Trophoblast cell (in vitro differentiated cells and primary cell): Measurements from ENCODE around the gene DAZAP1.
"Not testable (repeated sequence)": the region's sequence is repeated elsewhere in the genome, so short reads cannot be mapped to it uniquely, and the experiment has no call there.

Source experiments
- DNase-seq, 2 donors: peaks; one replicate each; pipeline ENCODE4 v3.0.0-alpha.2; 2016
- H2AFZ ChIP-seq: 2 replicates; pipeline ENCODE4 v1.6.1; 2013; ENCODE audit warnings: low read length, moderate library complexity, mild to moderate bottlenecking; ENCODE audit not compliant: insufficient read depth, poor library complexity
- H2AK5ac ChIP-seq: 2 replicates; pipeline ENCODE4 v1.6.1; 2013; ENCODE audit warnings: mild to moderate bottlenecking, low read length
- H2BK120ac ChIP-seq: 2 replicates; pipeline ENCODE4 v1.6.1; 2013; ENCODE audit warnings: low read length, mild to moderate bottlenecking, moderate library complexity; ENCODE audit not compliant: insufficient read depth, poor library complexity
- H2BK12ac ChIP-seq: 2 replicates; pipeline ENCODE4 v1.6.1; 2013; ENCODE audit warnings: mild to moderate bottlenecking, low read length, moderate library complexity
- H2BK5ac ChIP-seq: 2 replicates; pipeline ENCODE4 v1.6.1; 2013; ENCODE audit warnings: low read length, low read depth, moderate library complexity, mild to moderate bottlenecking; ENCODE audit not compliant: poor library complexity
- H3K14ac ChIP-seq: 2 replicates; pipeline ENCODE4 v1.6.1; 2013; ENCODE audit warnings: mild to moderate bottlenecking, low read length
- H3K18ac ChIP-seq: 2 replicates; pipeline ENCODE4 v1.6.1; 2013; ENCODE audit warnings: mild to moderate bottlenecking, low read length
- H3K23ac ChIP-seq: 2 replicates; pipeline ENCODE4 v1.6.1; 2013; ENCODE audit warnings: low read length
- H3K27ac ChIP-seq: 2 replicates; pipeline ENCODE4 v1.5.1; 2013; ENCODE audit warnings: low read depth, mild to moderate bottlenecking, inconsistent platforms, low read length, moderate library complexity
- H3K27me3 ChIP-seq: 2 replicates; pipeline ENCODE4 v1.6.1; 2013; ENCODE audit warnings: inconsistent platforms, mild to moderate bottlenecking, low read length, moderate library complexity; ENCODE audit not compliant: insufficient read depth
- H3K36me3 ChIP-seq, 2 experiments: 1 replicate in 1 of 2; 2 replicates in 1 of 2; pipeline ENCODE4 v1.6.1; 2013; ENCODE audit warnings: low read length in 2 of 2, mild to moderate bottlenecking in 2 of 2, moderate library complexity in 1 of 2; ENCODE audit not compliant: insufficient read depth in 2 of 2, control insufficient read depth in 1 of 2
- H3K4ac ChIP-seq: 2 replicates; pipeline ENCODE4 v1.6.1; 2013; ENCODE audit warnings: low read depth, mild to moderate bottlenecking, low read length, moderate library complexity
- H3K4me1 ChIP-seq, 2 experiments: 1 replicate in 1 of 2; 2 replicates in 1 of 2; pipeline ENCODE4 v1.6.1; 2013; ENCODE audit warnings: low read length in 2 of 2, mild to moderate bottlenecking in 2 of 2, moderate library complexity in 1 of 2; ENCODE audit not compliant: insufficient read depth in 2 of 2, control insufficient read depth in 1 of 2
- H3K4me2 ChIP-seq: 2 replicates; pipeline ENCODE4 v1.6.1; 2013; ENCODE audit warnings: inconsistent platforms, mild to moderate bottlenecking, low read length, moderate library complexity
- H3K4me3 ChIP-seq: 2 replicates; pipeline ENCODE4 v1.5.1; 2013; ENCODE audit warnings: mild to moderate bottlenecking, low read depth, low read length, inconsistent platforms
- H3K79me1 ChIP-seq: one replicate; pipeline ENCODE4 v1.6.1; 2013; ENCODE audit warnings: low read length
- H3K79me2 ChIP-seq: 2 replicates; pipeline ENCODE4 v1.6.1; 2013; ENCODE audit warnings: low read length, mild to moderate bottlenecking; ENCODE audit not compliant: control insufficient read depth, insufficient read depth, poor library complexity
- H3K9ac ChIP-seq: 2 replicates; pipeline ENCODE4 v1.6.1; 2013; ENCODE audit warnings: mild to moderate bottlenecking, low read length
- H3K9me3 ChIP-seq: 2 replicates; pipeline ENCODE4 v1.6.1; 2013; ENCODE audit warnings: low read depth, mild to moderate bottlenecking, control low read depth, inconsistent platforms, low read length; ENCODE audit not compliant: insufficient read depth
- H4K12ac ChIP-seq: 2 replicates; pipeline ENCODE4 v1.6.1; 2013; ENCODE audit warnings: low read depth, mild to moderate bottlenecking, low read length, moderate library complexity
- H4K8ac ChIP-seq: 2 replicates; pipeline ENCODE4 v1.6.1; 2013; ENCODE audit warnings: low read depth, mild to moderate bottlenecking, low read length, moderate library complexity
- H4K91ac ChIP-seq: one replicate; pipeline ENCODE4 v1.6.1; 2013; ENCODE audit warnings: low read depth, mild to moderate bottlenecking, low read length, moderate library complexity
- WGBS: extraction: QIAGEN DNeasy Blood & Tissue Kit; methylation state at CpG from one replicate; pipeline ENCODE4 v1.1.7; 2013; ENCODE audit warnings: missing lambda C conversion rate; ENCODE audit not compliant: insufficient read length, insufficient coverage; ENCODE audit errors: extremely low coverage; 5-methylcytosine and 5-hydroxymethylcytosine counted together

The DAZAP1 gene

DNA sequence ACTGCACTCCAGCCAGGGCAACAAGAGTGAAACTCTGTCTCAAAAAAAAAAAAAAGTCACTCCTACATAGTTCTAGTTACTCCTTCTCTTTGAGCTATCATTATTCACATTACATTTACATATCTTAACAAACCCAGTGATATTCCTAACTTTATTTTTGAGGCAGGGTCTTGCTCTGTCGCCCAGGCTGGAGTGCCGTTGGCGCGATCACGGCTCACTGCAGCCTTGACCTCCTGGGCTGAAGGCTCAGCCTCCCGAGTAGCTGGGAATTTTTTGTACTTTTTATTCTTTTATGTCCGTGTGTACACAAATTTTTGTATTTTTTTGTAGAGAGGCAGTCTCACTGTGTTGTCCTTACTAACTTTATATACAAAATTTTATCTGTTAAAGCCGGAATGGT lies 30.2 kb downstream of the DAZAP1 start:
- H2BK120ac ChIP-seq, result no peak overlapping the region
- H3K9ac ChIP-seq, result no peak overlapping the region
- WGBS, result no CpG with 5 or more reads among the region's 8 CpGs
- no peak overlapping the region for H3K4ac ChIP-seq
- H4K91ac ChIP-seq, result no peak overlapping the region
- H3K36me3 ChIP-seq, result peaks cover 58 to 60% of the 10 kb centered on the region in 2 experiments
- H2AK5ac ChIP-seq, result no peak overlapping the region
- no peak overlapping the region for H2AFZ ChIP-seq
- H3K23ac ChIP-seq, result no peak overlapping the region
- DNase-seq, result no peak
- no peak overlapping the region for H2BK5ac ChIP-seq
- H4K8ac ChIP-seq, result no peak overlapping the region
- H3K9me3 ChIP-seq, result no peaks in the 10 kb centered on the region
- no peak overlapping the region for H3K4me2 ChIP-seq
- no peak overlapping the region for H3K18ac ChIP-seq
- peaks cover 14% of the 10 kb centered on the region for H3K79me2 ChIP-seq
- H3K27ac ChIP-seq, result no peak overlapping the region
- H3K4me1 ChIP-seq, result peaks cover 6 to 9% of the 10 kb centered on the region in 2 experiments
- no peaks in the 10 kb centered on the region for H3K27me3 ChIP-seq
- H4K12ac ChIP-seq, result no peak overlapping the region
- H3K79me1 ChIP-seq, result peaks cover 6% of the 10 kb centered on the region
- no peak overlapping the region for H3K14ac ChIP-seq
- no peak overlapping the region for H2BK12ac ChIP-seq
- no peak overlapping the region for H3K4me3 ChIP-seq

DNA sequence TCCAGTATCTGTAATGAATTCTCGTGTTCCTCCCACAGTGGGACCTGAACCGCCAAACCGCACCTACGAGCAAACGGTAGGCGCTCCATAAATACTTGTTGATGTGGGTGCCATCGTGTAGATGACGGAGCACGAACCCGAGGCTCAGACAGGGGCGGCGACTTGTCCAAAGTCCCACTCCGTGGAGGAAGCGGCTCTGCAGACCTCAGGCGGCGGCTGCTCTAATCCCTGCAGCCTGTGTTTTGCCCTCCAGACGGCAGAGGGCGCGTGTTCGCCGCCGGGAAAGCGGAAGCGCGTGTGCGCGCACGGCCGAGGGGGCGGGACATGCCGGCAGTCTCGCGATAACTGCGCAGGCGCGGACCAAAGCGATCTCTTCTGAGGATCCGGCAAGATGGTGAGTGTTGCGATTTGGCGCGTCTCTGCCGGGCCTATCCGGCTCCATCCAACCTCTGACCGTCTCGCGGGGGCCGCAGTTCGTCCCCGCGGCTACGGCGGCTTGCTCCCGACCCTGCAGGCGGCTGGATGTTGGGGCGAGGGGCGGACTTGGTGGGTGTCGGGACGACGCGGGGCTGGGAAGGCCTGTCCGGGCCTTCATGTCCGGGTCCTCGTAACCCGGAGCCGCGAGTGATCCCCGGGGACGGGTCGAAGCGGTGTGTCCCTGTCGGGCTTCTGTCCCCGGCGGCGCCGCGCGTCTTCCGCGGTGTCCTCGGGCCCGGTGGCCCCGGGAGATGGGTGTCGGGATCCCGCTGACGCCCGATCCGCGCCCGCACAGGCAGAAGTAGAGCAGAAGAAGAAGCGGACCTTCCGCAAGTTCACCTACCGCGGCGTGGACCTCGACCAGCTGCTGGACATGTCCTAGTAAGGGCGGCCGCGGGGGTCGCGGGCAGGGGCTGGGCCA lies 30.9 kb downstream of the DAZAP1 start, which contains the start of gene RPS15:
Gene RPS15, plus strand, starts transcription at position 362 of the 898 bp plus-strand sequence. Its CDS starts 30 bp downstream, at position 392.
- H3K4me2 ChIP-seq, result peak within 1 kb of the TSS; percentile 59
- peak within 1 kb of the TSS; percentile 100 for H3K18ac ChIP-seq
- H3K27ac ChIP-seq, result peak within 1 kb of the TSS; percentile 65
- peaks cover 6 to 9% of the 10 kb centered on the region in 2 experiments for H3K4me1 ChIP-seq
- peak within 1 kb of the TSS; percentile 97 for H4K8ac ChIP-seq
- H2AFZ ChIP-seq, result peak within 1 kb of the TSS; percentile 85
- peaks cover 54 to 57% of the 10 kb centered on the region in 2 experiments for H3K36me3 ChIP-seq
- peak within 1 kb of the TSS; percentile 94 for H4K91ac ChIP-seq
- H3K79me2 ChIP-seq, result peaks cover 14% of the 10 kb centered on the region
- H2AK5ac ChIP-seq, result peak within 1 kb of the TSS; percentile 65
- H3K4me3 ChIP-seq, result peak within 1 kb of the TSS; percentile 97
- DNase-seq, result peak; percentile 94 to 99
- H3K79me1 ChIP-seq, result peaks cover 6% of the 10 kb centered on the region
- peak within 1 kb of the TSS; percentile 99 for H3K9ac ChIP-seq
- H2BK12ac ChIP-seq, result peak within 1 kb of the TSS; percentile 20
- H4K12ac ChIP-seq, result peak within 1 kb of the TSS; percentile 94
- peak within 1 kb of the TSS; percentile 48 for H2BK120ac ChIP-seq
- no peak within 1 kb of the TSS for H3K23ac ChIP-seq
- no CpG with 5 or more reads among the region's 100 CpGs for WGBS
- peak within 1 kb of the TSS; percentile 99 for H3K4ac ChIP-seq
- peak within 1 kb of the TSS; percentile 93 for H3K14ac ChIP-seq
- peak within 1 kb of the TSS; percentile 96 for H2BK5ac ChIP-seq
- H3K27me3 ChIP-seq, result no peaks in the 10 kb centered on the region
- no peaks in the 10 kb centered on the region for H3K9me3 ChIP-seq

DNA sequence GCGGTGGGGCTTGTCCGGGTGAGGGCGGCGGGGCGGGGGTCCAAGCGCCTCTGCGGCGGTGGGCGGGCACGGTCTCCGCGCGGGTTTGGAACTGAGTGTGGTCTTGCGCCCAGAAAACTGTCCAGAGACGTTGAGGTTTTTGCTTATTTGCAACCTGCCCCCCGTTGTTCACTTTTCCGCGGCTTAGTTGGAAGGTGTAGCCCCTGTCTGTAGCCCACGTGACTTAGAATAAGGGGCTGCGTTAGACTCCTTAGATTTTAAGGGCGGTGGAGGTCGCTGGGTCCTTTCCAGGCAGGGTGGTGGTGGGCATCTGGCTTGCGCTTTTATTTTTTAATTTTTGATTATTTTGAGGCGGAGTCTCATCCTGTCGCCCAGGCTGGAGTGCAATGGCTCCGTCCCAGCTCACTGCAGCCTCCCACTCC lies 31.6 kb downstream of the DAZAP1 start:
- peaks cover 48 to 50% of the 10 kb centered on the region in 2 experiments for H3K36me3 ChIP-seq
- peak overlapping the region; percentile 65 for H2AK5ac ChIP-seq
- H3K79me2 ChIP-seq, result peaks cover 14% of the 10 kb centered on the region
- no peak overlapping the region for H3K18ac ChIP-seq
- H3K27ac ChIP-seq, result no peak overlapping the region
- H3K4me3 ChIP-seq, result peak overlapping the region; percentile 97
- H3K9me3 ChIP-seq, result no peaks in the 10 kb centered on the region
- no peak overlapping the region for H2BK120ac ChIP-seq
- no peak overlapping the region for H3K23ac ChIP-seq
- H3K27me3 ChIP-seq, result no peaks in the 10 kb centered on the region
- no peak overlapping the region for H2BK12ac ChIP-seq
- peak overlapping the region; percentile 94 for H4K91ac ChIP-seq
- H3K4me1 ChIP-seq, result peaks cover 6 to 9% of the 10 kb centered on the region in 2 experiments
- H4K12ac ChIP-seq, result no peak overlapping the region
- peaks cover 6% of the 10 kb centered on the region for H3K79me1 ChIP-seq
- DNase-seq, result no peak
- peak overlapping the region; percentile 97 for H4K8ac ChIP-seq
- H2BK5ac ChIP-seq, result peak overlapping the region; percentile 96
- no CpG with 5 or more reads among the region's 26 CpGs for WGBS
- peak overlapping the region; percentile 99 for H3K4ac ChIP-seq
- H3K9ac ChIP-seq, result peak overlapping the region; percentile 99
- peak overlapping the region; percentile 59 for H3K4me2 ChIP-seq
- H2AFZ ChIP-seq, result no peak overlapping the region
- peak overlapping the region; percentile 93 for H3K14ac ChIP-seq

DNA sequence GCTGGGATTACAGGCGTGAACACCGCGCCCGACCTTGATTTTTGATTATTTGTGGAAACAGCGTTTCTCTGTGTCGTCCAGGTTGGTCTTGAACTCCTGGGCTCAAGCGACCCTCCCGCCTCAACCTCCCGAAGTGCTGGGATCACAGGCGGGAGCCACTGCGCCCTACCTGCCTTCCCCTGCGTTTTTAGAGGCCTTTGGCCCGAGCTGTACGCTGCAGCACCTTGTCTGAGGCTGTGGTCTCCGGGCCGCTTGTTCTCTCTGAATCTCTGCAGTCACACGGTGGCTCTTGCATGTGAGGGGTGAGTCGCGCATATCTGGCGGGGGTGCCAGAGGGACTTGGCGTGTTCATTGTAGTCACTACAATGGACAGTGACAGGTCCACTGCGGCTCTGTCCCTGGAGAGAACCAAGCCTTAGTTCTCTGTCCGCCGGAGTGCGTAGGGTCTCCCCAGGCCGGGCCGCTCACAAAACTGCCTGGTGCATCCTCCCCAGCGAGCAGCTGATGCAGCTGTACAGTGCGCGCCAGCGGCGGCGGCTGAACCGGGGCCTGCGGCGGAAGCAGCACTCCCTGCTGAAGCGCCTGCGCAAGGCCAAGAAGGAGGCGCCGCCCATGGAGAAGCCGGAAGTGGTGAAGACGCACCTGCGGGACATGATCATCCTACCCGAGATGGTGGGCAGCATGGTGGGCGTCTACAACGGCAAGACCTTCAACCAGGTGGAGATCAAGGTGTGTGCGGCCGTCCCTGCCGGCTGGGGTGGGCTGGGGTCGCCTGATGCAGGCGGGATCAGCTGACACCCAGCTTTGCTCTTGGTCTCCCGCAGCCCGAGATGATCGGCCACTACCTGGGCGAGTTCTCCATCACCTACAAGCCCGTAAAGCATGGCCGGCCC lies 32.4 kb downstream of the DAZAP1 start:
- Histone ChIP-seq H3K36me3 (peaks cover 39 to 42% of the 10 kb centered on the region in 2 experiments), H3K4me3 (peak overlapping the region; percentile 55), H3K4me2 (peak overlapping the region; percentile 59), H3K4ac (peak overlapping the region; percentile 99), H3K79me2 (peaks cover 14% of the 10 kb centered on the region), H3K9ac (peak overlapping the region; percentile 76)
- not testable (repeated sequence) for H4K91ac ChIP-seq, H3K9me3 ChIP-seq, H3K23ac ChIP-seq, H3K18ac ChIP-seq, H2AFZ ChIP-seq, DNase-seq, H2AK5ac ChIP-seq, H2BK5ac ChIP-seq, H4K8ac ChIP-seq, H3K4me1 ChIP-seq, H3K27me3 ChIP-seq, H3K14ac ChIP-seq, H3K79me1 ChIP-seq, H4K12ac ChIP-seq, H2BK120ac ChIP-seq, H3K27ac ChIP-seq, H2BK12ac ChIP-seq
- no CpG with 5 or more reads among the region's 57 CpGs for WGBS
